Measurements from ENCODE around the gene CUEDC2. TPM values are rescaled to one million over a fixed set of nuclear protein-coding genes. Genes with fewer than 3 reads are reported as not detected.

The CUEDC2 gene
- total and polyA plus RNA-seq, 4 donors = 14.4 to 36.1 (median 24.1) TPM

GRCh38 chr10:102426803-102427287 is 5.5 kb downstream of the CUEDC2 start (continued):
- no peak for TF ChIP-seq NR2F2 (IDR thresholded peaks at IDR 0.05)
- TF ChIP-seq FOXA2 (IDR thresholded peaks at IDR 0.05) = no peak

DNA sequence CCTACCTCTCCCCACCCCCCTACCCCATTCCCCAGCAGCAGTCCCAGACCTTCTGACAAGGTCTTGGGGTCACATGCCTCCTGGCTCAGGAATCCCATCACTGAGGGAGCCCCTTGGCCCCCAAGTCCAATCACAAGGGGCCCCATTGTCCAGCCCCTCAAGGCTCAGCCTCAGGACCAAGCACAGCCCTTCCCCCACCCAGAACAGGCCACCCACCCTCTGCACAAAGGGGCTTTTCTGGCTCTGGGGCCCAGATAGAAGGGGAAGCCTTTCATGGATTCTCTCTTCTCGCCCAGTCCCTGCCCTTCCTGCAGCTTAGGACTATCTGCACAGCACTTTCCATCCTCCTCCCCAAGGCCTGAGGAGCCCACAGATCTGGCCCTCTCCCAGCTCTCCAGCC is 6.9 kb downstream of the CUEDC2 start:
- H3K4me3 ChIP-seq (ENCODE audit: low read depth in 1 of 3, low read length in 3 of 3) = no peak overlapping the region
- no peak overlapping the region for H3K9ac ChIP-seq (ENCODE audit: low read depth in 1 of 2, low read length in 2 of 2)
- no peak for DNase-seq (ENCODE audit: low spot score)
- 94% methylated on average over 1 of the region's 1 CpG for WGBS
- no peaks in the 10 kb centered on the region for H3K9me3 ChIP-seq (ENCODE audit: control insufficient read depth in 4 of 4, low read length in 3 of 4)
- TF ChIP-seq, protein P1, sequence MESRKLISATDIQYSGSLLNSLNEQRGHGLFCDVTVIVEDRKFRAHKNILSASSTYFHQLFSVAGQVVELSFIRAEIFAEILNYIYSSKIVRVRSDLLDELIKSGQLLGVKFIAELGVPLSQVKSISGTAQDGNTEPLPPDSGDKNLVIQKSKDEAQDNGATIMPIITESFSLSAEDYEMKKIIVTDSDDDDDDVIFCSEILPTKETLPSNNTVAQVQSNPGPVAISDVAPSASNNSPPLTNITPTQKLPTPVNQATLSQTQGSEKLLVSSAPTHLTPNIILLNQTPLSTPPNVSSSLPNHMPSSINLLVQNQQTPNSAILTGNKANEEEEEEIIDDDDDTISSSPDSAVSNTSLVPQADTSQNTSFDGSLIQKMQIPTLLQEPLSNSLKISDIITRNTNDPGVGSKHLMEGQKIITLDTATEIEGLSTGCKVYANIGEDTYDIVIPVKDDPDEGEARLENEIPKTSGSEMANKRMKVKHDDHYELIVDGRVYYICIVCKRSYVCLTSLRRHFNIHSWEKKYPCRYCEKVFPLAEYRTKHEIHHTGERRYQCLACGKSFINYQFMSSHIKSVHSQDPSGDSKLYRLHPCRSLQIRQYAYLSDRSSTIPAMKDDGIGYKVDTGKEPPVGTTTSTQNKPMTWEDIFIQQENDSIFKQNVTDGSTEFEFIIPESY (IDR thresholded peaks at IDR 0.05) = no peak
- TF ChIP-seq TAF1 (conservative IDR thresholded peaks at IDR 0.05) (no peak), RAD21 (IDR thresholded peaks at IDR 0.05) (no peak), SP1 (IDR thresholded peaks at IDR 0.05) (no peak), RXRA (IDR thresholded peaks at IDR 0.05) (no peak), FOXA1 (IDR thresholded peaks at IDR 0.05) (no peak), REST (IDR thresholded peaks at IDR 0.05) (no peak), NR2F2 (IDR thresholded peaks at IDR 0.05) (no peak)
- no peaks in the 10 kb centered on the region for H3K27me3 ChIP-seq (ENCODE audit: control insufficient read depth in 4 of 4, insufficient read depth in 4 of 4, low read length in 3 of 4)
- no peak overlapping the region for H3K27ac ChIP-seq (ENCODE audit: low read depth in 1 of 2, low read length in 2 of 2)
- H3K36me3 ChIP-seq (ENCODE audit: control insufficient read depth in 4 of 4, insufficient read depth in 3 of 4, low read depth in 1 of 4, low read length in 3 of 4) = peaks cover 0 to 10% (median 2%) of the 10 kb centered on the region in 4 donors
- H3K4me1 ChIP-seq (ENCODE audit: control insufficient read depth in 4 of 4, insufficient read depth in 4 of 4, low read length in 3 of 4) = peaks cover 0 to 25% (median 16%) of the 10 kb centered on the region in 4 donors

DNA sequence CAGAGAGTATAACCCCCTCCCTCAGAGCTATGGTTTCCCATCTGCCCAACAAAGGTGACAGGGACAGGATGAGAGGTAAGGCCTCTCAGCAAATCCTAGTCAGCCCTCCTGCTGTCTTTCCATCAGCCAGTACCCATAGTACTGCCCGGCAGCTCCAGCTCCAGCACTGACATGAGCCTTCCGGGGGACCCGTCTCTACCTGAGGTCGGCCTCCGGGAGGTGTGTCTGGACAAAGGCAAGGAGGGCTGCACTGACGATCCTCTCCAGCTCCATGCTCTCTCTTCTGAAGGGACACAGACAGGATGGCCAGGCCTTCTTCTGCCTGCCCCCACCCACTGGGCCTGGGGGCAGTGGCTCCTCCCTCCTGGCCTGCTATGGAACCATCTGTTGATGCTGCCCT is 7.5 kb downstream of the CUEDC2 start:
- Histone ChIP-seq H3K36me3 (ENCODE audit: control insufficient read depth in 4 of 4, insufficient read depth in 3 of 4, low read depth in 1 of 4, low read length in 3 of 4) (peaks cover 0 to 10% (median 2%) of the 10 kb centered on the region in 4 donors), H3K4me1 (ENCODE audit: control insufficient read depth in 4 of 4, insufficient read depth in 4 of 4, low read length in 3 of 4) (peaks cover 3 to 31% (median 21%) of the 10 kb centered on the region in 4 donors), H3K4me3 (ENCODE audit: low read depth in 1 of 3, low read length in 3 of 3) (no peak overlapping the region), H3K27ac (ENCODE audit: low read depth in 1 of 2, low read length in 2 of 2) (no peak overlapping the region), H3K9me3 (ENCODE audit: control insufficient read depth in 4 of 4, low read length in 3 of 4) (no peaks in the 10 kb centered on the region), H3K9ac (ENCODE audit: low read depth in 1 of 2, low read length in 2 of 2) (no peak overlapping the region), H3K27me3 (ENCODE audit: control insufficient read depth in 4 of 4, insufficient read depth in 4 of 4, low read length in 3 of 4) (no peaks in the 10 kb centered on the region)
- WGBS = 94% methylated on average over 6 of the region's 6 CpGs
- TF ChIP-seq, protein P1 (IDR thresholded peaks at IDR 0.05) = no peak
- TF ChIP-seq HNF4A (conservative IDR thresholded peaks at IDR 0.05) (no peak), GABPA (IDR thresholded peaks at IDR 0.05 in 1 of 2, conservative IDR thresholded peaks at IDR 0.05 in 1 of 2) (no peak), FOXA1 (IDR thresholded peaks at IDR 0.05) (no peak), MAX (IDR thresholded peaks at IDR 0.05) (no peak), FOXA2 (IDR thresholded peaks at IDR 0.05) (no peak), RAD21 (IDR thresholded peaks at IDR 0.05) (no peak), RXRA (IDR thresholded peaks at IDR 0.05) (no peak), REST (IDR thresholded peaks at IDR 0.05) (no peak)
- DNase-seq (ENCODE audit: low spot score) = no peak

Data from liver (tissue), 9 donors.